HG03432 (cell line): ENCODE data around the gene ESF1.

ENCODE experiments used
- ATAC-seq: cut with Tn5 transposase; IDR thresholded peaks from one replicate; pipeline ENCODE4 v1.9.1; 2021; ENCODE audit warnings: mild to moderate bottlenecking, moderate library complexity; ENCODE audit not compliant: unreplicated experiment

ESF1 gene

DNA sequence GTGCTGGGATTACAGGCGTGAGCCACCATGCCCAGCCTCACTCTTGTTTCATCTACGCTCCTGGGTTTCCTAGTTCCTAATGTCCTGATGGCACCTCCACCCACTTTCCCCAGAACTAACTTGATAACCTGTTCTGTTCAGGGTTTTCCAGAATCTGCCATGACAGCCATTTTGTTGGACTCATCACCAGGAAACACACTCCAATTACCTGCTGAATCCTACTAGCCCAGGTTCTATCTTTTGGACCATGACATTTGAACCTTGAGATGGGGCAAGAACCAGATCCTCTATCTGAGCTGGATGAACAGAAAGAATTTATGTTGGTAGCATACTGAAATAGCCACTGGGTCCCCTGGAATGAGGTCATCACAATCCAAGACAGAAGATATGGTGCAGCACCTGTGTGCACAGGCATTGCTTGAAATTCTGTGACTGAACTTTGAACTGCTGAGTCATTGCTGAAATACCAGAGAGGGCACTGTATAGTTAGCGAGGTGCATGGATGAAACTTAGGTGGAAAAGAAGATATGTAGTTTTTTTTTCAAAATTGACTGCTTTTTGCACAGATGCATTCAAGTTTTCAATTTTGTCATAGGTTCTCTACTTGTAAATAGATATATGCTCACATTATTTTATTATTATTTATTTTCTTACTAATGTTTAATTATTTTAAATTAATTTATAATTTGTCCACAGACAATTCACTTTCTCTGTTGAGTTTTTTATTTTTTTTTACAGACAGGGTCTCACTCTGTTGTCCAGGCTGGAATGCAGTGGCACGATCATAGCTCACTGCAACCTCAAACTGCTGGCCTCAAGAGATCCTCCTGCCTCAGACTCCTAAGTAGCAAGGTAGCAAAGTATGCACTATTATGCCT is 103.2 kb downstream of the ESF1 start:
- peak; percentile 85 for ATAC-seq

DNA sequence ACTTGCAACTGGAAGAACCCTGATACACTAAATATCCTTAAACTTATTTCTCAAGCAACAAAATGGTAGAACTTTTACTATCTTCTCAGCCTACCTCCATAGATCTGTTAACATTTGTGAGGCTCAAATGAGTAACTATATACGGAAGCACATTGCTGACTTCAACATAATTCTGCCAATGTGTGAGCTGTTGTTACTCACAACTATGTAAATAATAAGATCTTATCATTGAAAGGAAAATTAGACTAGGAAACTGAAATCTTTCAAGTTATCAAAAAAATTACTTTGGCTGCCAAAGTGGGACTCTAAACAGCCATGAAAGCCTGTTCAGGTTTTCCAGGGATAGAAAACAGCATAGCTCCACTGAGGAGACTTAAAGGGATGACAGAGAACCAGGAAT is 105.8 kb downstream of the ESF1 start:
- ATAC-seq = no peak

DNA sequence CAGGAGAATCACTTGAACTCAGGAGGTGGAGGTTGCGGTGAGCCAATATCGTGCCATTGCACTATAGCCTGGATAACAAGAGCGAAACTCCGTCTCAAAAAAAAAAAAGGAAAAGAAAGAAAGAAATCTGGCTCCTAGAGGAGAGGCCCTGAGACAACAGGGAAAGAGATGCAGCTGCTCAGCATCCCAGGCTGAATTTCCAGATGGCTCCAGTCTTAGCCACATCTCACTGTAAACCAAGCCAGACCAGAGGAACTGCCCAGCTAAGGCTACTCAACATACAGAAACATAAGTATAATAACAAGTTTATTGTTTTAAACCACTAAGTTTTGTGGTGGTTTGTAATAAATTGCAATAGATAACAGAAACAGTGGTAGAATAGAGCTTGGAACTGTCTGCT is 107.5 kb downstream of the ESF1 start:
- no peak for ATAC-seq

DNA sequence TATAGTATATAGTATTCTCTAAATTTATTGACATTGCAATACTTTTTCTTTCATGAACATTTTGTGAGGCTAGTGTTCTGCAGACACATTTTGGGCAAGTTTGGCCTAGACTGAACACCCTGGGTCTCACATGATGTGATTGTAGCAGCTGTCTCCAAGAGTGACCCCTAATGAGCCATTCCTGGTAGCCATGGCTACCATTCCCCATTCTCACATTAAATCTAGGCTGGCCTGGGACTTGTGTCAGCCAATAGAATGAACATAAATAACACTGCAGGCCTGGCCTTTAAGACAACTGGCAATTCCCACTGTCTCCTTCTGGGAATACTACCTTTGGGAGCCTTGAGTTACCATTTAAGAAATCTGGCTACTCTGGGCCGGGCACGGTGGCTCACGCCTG is 108.0 kb downstream of the ESF1 start:
- no peak for ATAC-seq

DNA sequence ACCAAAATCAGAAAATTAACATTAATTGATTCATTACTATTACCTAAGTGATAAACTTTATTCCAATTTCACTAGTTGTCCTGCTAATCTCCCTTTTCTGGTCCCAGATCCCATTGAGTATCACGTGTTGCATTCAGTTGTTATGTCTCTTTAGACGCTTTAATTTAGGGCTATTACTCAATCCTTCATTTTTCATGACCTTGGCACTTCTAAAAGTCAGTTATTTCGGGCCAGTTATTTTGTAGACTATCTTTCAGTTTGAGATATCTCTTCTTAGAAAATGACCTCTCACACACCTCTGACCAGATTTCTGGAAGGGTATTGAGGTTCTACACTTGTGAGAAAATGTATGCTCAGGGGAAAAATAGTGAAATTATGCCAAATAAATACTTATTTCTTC is 112.0 kb downstream of the ESF1 start:
- no peak for ATAC-seq

DNA sequence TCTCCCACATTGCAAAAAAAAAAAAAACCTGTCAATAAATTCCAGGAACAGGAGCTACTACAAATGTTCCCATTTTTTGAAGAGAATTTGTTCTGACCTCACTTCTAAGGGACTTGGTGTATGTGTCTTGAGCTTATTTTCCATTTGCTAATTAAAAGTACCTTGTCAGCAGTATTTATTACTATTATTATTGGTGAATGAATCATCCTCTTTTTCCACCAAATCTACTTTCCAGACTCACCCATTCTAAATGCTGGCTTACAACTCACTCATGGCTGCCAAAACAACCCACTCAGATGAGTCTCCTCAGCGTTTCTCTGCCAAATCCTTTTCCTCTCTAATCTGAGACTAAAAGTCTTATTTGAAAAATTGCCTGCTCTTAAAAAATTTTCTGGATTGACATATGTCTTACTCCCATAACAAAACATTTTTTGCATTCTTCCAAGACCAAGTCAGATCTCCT is 112.8 kb downstream of the ESF1 start:
- ATAC-seq = no peak

DNA sequence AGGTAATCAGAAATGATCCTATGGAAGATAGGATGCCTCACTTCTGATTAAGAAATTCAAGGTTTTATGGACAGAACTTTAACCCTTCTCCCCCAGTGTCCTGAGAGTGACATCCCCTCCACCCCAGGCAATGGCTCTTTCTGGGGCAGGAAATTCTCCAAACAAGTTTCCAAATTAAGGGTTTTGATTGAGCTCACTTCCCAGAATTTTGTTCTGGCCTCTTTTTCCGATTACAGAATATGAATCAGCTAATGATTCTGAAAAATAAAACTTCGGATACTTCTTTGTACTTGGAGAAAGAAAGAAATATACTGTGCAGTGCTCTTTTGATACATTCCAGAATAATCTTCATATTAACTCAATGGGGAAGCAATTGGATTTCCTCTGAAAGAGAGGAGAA is 113.2 kb downstream of the ESF1 start:
- ATAC-seq = no peak

DNA sequence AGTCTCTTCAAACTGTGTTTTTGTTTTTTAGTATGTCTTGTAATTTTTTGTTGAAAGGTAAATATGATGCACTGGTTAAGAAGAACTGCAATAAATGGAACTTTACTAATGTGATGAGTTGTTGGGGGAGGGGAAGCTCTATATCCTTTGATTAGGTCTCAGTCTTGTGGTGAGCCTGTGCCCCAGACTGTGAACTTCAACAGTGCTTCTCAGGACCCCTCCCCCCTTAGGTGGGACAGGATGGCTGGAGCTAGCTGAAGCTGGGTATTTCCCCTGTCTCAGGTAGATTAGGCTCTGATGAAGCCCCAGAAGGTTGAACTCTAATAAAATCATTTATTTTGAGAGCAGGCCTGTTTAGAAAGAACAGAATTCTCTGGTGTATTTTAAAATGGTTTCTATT is 114.6 kb downstream of the ESF1 start:
- peak; percentile 55 for ATAC-seq

DNA sequence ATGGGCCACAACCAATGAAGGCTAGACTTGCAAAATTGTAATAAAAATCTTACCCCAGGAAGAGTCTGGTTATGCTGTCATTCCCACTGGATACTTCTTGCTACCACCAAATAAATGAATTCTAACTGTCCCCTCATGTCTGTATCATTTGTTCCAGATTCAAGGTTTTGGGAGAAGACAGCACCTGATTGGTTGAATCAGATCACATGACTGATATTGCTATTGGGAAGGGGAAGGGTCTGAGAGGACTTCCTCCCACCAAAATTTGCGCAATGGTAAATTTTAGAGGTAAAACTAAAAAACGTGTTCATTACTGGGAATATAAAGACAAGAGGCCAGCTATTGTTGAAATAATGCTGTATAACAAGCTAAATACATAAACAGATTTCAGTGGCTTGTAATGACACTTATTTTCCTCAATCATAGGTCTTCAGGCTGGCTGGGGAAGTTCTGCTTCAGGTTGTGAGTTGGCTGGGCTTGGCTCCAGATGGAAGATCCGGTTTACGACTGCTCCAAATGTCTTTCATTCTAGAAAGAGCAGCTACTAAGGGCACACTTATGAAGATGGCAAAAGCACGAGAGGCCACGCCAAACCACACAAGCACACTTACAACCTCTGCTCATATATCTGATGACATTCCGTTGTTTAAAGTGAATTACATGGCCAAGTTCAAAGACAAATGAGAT is 118.9 kb downstream of the ESF1 start:
- ATAC-seq = no peak
